A673 (cell line): ENCODE measurements around the gene BNC2. TPM values are rescaled to one million over a fixed set of nuclear protein-coding genes. Genes with fewer than 3 reads are reported as not detected.

Experiments
- BruUV-seq: library from RNA; stranded (reverse); fragments of 400-500 nt; replicated peaks from 2 replicates; lab custom pipeline; 2021; lab: Mats Ljungman, UMichigan
- CTCF ChIA-PET: fragments of 300-600 bp; sonication (Branson Sonifier 250); formaldehyde crosslinking; loops from one replicate; lab custom pipeline; 2022; ENCODE audit warnings: antibody characterized with exemption; lab: Charles Lee
- POLR2A ChIA-PET: fragments of 300-600 bp; sonication (Branson Sonifier 250); formaldehyde crosslinking; loops from one replicate; lab custom pipeline; 2022; ENCODE audit warnings: antibody characterized with exemption; ENCODE audit not compliant: low non-redundant PET; lab: Charles Lee
- DNase-seq: peaks from one replicate; pipeline ENCODE4 v3.0.0-alpha.2; 2015; ENCODE audit warnings: low spot score
- H3K27ac ChIP-seq: fragments of 200-600 bp; sonication (generic); 2 replicates; pipeline ENCODE4 v1.5.1; 2016; ENCODE audit warnings: mixed run types, low read depth, mild to moderate bottlenecking, mixed read lengths, antibody characterized with exemption, low read length; ENCODE audit not compliant: poor library complexity, severe bottlenecking
- H3K27me3 ChIP-seq: fragments of 200-600 bp; sonication (generic); replicated peaks from 2 replicates; pipeline ENCODE4 v1.6.1; 2017; ENCODE audit warnings: mixed run types, low read depth, mild to moderate bottlenecking, mixed read lengths, antibody characterized with exemption, low read length; ENCODE audit not compliant: insufficient read depth, poor library complexity
- H3K36me3 ChIP-seq: fragments of 200-600 bp; sonication (generic); 2 replicates; pipeline ENCODE4 v1.6.1; 2016; ENCODE audit warnings: mixed run types, mild to moderate bottlenecking, mixed read lengths, antibody characterized with exemption, low read length; ENCODE audit not compliant: insufficient read depth, poor library complexity, severe bottlenecking
- H3K4me1 ChIP-seq: fragments of 200-600 bp; sonication (generic); 2 replicates; pipeline ENCODE4 v1.6.1; 2017; ENCODE audit warnings: mixed run types, mild to moderate bottlenecking, mixed read lengths, antibody characterized with exemption, low read length; ENCODE audit not compliant: insufficient read depth, poor library complexity, severe bottlenecking
- H3K4me3 ChIP-seq: fragments of 200-600 bp; sonication (generic); 2 replicates; pipeline ENCODE4 v1.5.1; 2016; ENCODE audit warnings: low read depth, mixed run types, mild to moderate bottlenecking, mixed read lengths, low read length; ENCODE audit not compliant: poor library complexity, severe bottlenecking
- H3K9me3 ChIP-seq: fragments of 200-600 bp; sonication (generic); 2 replicates; pipeline ENCODE4 v1.6.1; 2016; ENCODE audit warnings: mixed run types, low read depth, mild to moderate bottlenecking, mixed read lengths, antibody characterized with exemption, low read length; ENCODE audit not compliant: poor library complexity, severe bottlenecking
- EZH2 ChIP-seq: fragments of 200-600 bp; sonication (generic); IDR thresholded peaks from 2 replicates; pipeline ENCODE4 v1.6.1; 2017; ENCODE audit warnings: borderline replicate concordance, low read depth, mild to moderate bottlenecking, mixed read lengths, antibody characterized with exemption, low read length; ENCODE audit not compliant: poor library complexity, severe bottlenecking
- intact Hi-C: fragments of 100-400 bp; cut with micrococcal nuclease; formaldehyde crosslinking; loops from one replicate; pipeline ENCODE4 v1.10.0; 2022; ENCODE audit not compliant: unreplicated experiment
- total RNA-seq: library from RNA; stranded (reverse); gene quantifications from 2 replicates; pipeline ENCODE4 v1.2.3, GENCODE V29; 2021
- TF ChIP-seq, protein P1 (sequence below): fragments of 300-800, 200-600 bp; sonication (generic); conservative IDR thresholded peaks from 2 replicates; pipeline ENCODE4 v1.5.1; 2017; ENCODE audit warnings: low read depth, mild to moderate bottlenecking, antibody characterized with exemption, low read length, moderate library complexity, mixed read lengths

The BNC2 gene
- total RNA-seq, 1 experiment from 2014 or later: 0.45 TPM

DNA sequence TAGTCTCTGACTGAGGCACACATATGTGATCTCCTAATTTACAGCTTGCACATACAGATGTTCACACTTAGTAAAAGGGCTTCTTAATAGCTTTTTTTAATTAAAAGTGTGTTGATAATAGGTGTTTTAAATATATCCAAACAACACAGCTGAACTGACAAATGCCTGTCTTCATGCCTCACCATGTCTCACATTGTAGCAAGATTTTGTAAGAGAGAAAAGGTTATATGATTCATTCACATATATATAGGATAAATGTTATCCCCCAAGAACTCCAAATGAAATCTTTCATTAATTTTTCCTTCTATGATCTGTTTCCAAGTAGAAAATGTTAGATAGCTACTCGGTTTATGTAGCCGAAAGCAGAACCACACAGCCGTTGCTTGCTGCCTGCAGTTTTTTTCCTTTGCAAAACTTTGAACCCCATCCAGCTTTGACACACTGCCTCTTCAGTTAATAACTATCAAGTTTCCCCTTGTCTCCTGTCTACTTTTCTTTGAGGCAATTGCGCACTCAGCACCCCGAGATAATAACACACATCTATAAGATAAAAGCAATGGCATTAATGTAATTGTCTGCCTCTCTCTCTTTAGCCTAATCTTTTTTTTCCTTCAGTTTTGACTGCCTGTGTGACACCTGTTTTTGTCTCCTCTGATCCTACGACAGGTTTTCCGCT lies 299.2 kb downstream of the BNC2 start:
- DNase-seq: no peak
- ChIA-PET CTCF (no interaction called here), POLR2A (no interaction called here)
- no peak overlapping the region for H3K4me3 ChIP-seq
- no peaks in the 10 kb centered on the region for H3K36me3 ChIP-seq
- no peaks in the 10 kb centered on the region for H3K27me3 ChIP-seq
- H3K4me1 ChIP-seq: no peaks in the 10 kb centered on the region
- no peak overlapping the region for H3K27ac ChIP-seq
- TF ChIP-seq, protein P1, sequence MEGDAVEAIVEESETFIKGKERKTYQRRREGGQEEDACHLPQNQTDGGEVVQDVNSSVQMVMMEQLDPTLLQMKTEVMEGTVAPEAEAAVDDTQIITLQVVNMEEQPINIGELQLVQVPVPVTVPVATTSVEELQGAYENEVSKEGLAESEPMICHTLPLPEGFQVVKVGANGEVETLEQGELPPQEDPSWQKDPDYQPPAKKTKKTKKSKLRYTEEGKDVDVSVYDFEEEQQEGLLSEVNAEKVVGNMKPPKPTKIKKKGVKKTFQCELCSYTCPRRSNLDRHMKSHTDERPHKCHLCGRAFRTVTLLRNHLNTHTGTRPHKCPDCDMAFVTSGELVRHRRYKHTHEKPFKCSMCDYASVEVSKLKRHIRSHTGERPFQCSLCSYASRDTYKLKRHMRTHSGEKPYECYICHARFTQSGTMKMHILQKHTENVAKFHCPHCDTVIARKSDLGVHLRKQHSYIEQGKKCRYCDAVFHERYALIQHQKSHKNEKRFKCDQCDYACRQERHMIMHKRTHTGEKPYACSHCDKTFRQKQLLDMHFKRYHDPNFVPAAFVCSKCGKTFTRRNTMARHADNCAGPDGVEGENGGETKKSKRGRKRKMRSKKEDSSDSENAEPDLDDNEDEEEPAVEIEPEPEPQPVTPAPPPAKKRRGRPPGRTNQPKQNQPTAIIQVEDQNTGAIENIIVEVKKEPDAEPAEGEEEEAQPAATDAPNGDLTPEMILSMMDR: no peak
- TF ChIP-seq EZH2: no peak
- BruUV-seq: no TSS peak
- no peaks in the 10 kb centered on the region for H3K9me3 ChIP-seq
- intact Hi-C loops: no loop called here

DNA sequence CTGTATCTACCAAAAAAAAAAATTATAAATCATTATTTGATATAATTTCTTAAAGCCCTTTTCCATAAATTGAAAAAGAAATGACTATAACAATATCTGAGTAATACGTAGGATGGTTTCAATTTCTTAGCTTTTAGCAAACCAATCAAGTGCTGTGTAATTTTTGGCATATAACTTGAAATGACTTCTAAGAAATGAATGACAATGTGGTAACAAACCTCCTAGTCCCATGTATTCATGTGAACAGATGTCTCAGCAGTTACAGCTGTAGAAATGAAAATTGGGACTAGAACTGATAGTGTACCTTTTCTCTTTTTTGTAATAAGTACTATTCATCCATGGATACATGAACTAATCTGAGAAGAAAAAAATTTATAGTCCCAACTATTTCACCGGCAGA lies 307.0 kb downstream of the BNC2 start:
- no TSS peak for BruUV-seq
- H3K36me3 ChIP-seq: no peaks in the 10 kb centered on the region
- DNase-seq: no peak
- intact Hi-C loops: no loop called here
- no peaks in the 10 kb centered on the region for H3K4me1 ChIP-seq
- ChIA-PET CTCF (no interaction called here), POLR2A (no interaction called here)
- H3K4me3 ChIP-seq: no peak overlapping the region
- H3K27me3 ChIP-seq: no peaks in the 10 kb centered on the region
- H3K9me3 ChIP-seq: no peaks in the 10 kb centered on the region
- TF ChIP-seq EZH2: no peak
- TF ChIP-seq, protein P1: no peak
- no peak overlapping the region for H3K27ac ChIP-seq

DNA sequence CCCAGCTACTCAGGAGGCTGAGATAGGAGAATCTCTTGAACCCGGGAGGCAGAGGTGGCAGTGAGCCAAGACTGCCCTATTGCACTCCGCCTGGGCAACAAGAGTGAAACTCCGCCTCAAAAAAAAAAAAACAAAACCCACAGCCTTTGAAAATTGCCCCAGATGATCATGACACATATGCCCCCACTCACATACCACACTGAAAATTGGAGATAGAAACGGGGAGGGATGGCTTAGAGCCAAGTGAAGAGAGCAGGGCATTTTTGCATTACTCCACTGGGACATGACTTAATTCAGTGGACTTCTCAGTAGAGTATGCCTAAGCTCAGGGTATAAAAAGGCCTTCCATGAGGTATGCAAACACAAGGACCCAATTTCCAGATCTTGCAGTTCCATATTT lies 309.3 kb downstream of the BNC2 start:
- ChIA-PET CTCF (no interaction called here), POLR2A (no interaction called here)
- Histone ChIP-seq H3K9me3 (no peaks in the 10 kb centered on the region), H3K36me3 (no peaks in the 10 kb centered on the region), H3K4me1 (no peaks in the 10 kb centered on the region), H3K27me3 (no peaks in the 10 kb centered on the region), H3K4me3 (no peak overlapping the region), H3K27ac (no peak overlapping the region)
- no TSS peak for BruUV-seq
- intact Hi-C loops: no loop called here
- no peak for TF ChIP-seq EZH2
- TF ChIP-seq, protein P1: no peak
- no peak for DNase-seq
